ENCODE data around the gene PDK2.

DNA sequence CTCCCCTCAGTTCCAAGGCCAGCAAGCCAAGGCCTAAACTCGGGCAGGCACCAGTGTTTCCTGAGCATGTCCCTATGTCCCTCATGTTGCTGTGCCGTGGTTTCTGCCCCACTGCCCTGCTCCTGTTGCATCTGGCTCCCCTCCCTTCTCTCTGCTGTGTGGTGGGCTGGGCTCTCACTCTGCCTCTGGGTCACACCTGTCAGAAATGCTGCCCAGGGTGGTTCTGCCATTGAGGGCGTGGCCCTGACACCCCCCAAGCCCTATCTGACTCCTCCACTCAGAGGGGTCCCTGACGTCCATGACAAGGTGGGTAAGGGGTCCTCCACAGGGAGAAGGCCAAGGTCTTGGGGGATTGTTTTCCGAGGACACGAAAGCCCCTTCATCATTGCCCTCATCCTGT lies 48.5 kb upstream of the PDK2 start:
- TF ChIP-seq, protein P1, sequence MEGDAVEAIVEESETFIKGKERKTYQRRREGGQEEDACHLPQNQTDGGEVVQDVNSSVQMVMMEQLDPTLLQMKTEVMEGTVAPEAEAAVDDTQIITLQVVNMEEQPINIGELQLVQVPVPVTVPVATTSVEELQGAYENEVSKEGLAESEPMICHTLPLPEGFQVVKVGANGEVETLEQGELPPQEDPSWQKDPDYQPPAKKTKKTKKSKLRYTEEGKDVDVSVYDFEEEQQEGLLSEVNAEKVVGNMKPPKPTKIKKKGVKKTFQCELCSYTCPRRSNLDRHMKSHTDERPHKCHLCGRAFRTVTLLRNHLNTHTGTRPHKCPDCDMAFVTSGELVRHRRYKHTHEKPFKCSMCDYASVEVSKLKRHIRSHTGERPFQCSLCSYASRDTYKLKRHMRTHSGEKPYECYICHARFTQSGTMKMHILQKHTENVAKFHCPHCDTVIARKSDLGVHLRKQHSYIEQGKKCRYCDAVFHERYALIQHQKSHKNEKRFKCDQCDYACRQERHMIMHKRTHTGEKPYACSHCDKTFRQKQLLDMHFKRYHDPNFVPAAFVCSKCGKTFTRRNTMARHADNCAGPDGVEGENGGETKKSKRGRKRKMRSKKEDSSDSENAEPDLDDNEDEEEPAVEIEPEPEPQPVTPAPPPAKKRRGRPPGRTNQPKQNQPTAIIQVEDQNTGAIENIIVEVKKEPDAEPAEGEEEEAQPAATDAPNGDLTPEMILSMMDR (conservative IDR thresholded peaks at IDR 0.05 in 1 of 2, IDR thresholded peaks at IDR 0.05 in 1 of 2; ENCODE audit: low read depth in 1 of 2, low read length in 2 of 2), result no peak
- no peak for TF ChIP-seq EZH2 (IDR thresholded peaks at IDR 0.05; ENCODE audit: low read length, missing control alignments)

Measured in fibroblast of lung (primary cell).